ENCODE data around the gene LAMA4.
"Not testable (repeated sequence)": the region's sequence is repeated elsewhere in the genome, so short reads cannot be mapped to it uniquely, and the experiment has no call there.

The LAMA4 gene

DNA sequence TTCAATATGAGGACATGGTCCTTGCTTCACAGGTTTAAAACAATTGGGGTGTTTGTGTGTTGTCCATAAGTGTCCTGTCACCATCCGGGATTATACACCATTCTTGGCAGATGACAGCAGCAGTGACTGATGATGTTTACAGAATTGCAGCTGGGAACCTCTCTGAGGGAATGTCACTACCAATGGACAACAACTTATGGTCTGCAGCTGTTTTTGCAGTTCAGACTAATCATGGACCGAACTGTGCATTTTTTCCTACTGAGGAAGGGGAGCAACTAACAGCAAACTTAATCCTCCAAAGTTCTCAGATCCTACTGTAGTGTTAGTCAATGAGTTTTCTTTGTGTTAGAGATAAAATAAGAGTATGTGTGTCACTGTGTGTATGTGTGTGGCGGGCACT lies 140.9 kb downstream of the LAMA4 start:
- H3K27ac ChIP-seq: no peak overlapping the region
- no peaks in the 10 kb centered on the region for H3K36me3 ChIP-seq
- H3K4me1 ChIP-seq: no peaks in the 10 kb centered on the region

DNA sequence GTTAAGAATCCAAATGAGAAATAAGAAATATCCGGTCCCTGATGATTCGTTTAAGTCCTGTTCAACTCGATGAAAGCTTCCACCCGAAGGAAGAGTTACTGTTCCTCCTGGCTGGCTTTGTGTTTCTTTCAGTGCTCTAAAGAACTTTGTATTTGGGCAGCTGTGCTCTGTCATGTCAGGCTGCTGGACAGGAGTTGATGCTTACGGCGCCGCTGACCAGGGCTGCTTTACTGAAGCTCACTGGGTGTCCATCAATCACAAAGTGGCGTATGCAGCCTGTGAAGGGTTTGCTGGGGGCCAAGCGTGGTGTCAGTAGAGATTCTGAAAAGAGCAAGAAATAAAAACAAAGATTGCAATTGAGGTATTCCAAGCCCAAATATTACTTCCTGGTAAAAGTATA lies 145.1 kb downstream of the LAMA4 start:
- H3K9ac ChIP-seq: no peak overlapping the region
- no peak for TF ChIP-seq Cebpa-rat (IDR thresholded peaks at IDR 0.05)
- H3K27me3 ChIP-seq: no peaks in the 10 kb centered on the region
- H3K4me3 ChIP-seq: no peak overlapping the region
- no peaks in the 10 kb centered on the region for H3K36me3 ChIP-seq
- no peaks in the 10 kb centered on the region for H3K9me3 ChIP-seq
- H3K4me1 ChIP-seq: no peaks in the 10 kb centered on the region
- no peaks in the 10 kb centered on the region for H4K20me1 ChIP-seq
- no peak overlapping the region for H3K4me2 ChIP-seq
- no peak overlapping the region for H3K27ac ChIP-seq

More for the DNA sequence above, 140.9 kb downstream of the LAMA4 start:
- H4K20me1 ChIP-seq: no peaks in the 10 kb centered on the region
- H3K27me3 ChIP-seq: no peaks in the 10 kb centered on the region
- no peak for TF ChIP-seq Cebpa-rat (IDR thresholded peaks at IDR 0.05)
- H3K9me3 ChIP-seq: no peaks in the 10 kb centered on the region
- no peak overlapping the region for H3K4me2 ChIP-seq
- H3K9ac ChIP-seq: no peak overlapping the region
- H3K4me3 ChIP-seq: no peak overlapping the region

DNA sequence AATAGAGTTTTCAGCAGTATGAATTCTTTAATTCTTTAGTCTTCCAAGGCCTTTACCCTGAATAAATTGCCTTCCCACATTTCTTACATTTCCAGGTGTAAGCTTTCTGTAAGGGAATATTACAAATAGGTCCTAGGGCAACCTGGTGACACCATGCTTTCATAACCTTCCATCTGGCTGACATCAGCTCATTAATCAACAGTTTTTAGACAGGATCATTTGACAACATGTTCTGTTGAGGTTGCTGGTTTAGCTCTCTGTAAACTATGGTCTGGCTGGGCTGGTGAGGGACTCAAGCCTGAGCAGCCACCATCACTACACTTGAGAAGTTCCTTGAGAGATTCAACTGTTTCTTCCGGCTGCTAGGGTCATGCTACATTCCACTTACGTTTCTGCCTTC lies 147.8 kb downstream of the LAMA4 start:
- no peak for TF ChIP-seq Cebpa-rat (IDR thresholded peaks at IDR 0.05)
- H3K9ac ChIP-seq: no peak overlapping the region
- no peak overlapping the region for H3K4me3 ChIP-seq
- no peaks in the 10 kb centered on the region for H3K36me3 ChIP-seq
- H4K20me1 ChIP-seq: no peaks in the 10 kb centered on the region
- H3K4me1 ChIP-seq: no peaks in the 10 kb centered on the region
- no peak overlapping the region for H3K4me2 ChIP-seq
- H3K27me3 ChIP-seq: no peaks in the 10 kb centered on the region
- no peak overlapping the region for H3K27ac ChIP-seq
- no peaks in the 10 kb centered on the region for H3K9me3 ChIP-seq

DNA sequence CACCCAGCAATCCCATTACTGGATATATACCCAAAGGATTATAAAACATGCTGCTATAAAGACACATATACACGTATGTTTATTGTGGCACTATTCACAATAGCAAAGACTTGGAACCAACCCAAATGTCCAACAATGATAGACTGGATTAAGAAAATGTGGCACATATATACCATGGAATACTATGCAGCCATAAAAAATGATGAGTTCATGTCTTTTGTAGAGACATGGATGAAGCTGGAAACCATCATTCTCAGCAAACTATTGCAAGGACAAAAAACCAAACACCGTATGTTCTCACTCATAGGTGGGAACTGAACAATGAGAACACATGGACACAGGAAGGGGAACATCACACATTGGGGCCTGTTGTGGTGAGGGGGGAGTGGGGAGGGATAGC lies 148.3 kb downstream of the LAMA4 start:
- not testable (repeated sequence) for H4K20me1 ChIP-seq, H3K4me1 ChIP-seq, H3K9me3 ChIP-seq

DNA sequence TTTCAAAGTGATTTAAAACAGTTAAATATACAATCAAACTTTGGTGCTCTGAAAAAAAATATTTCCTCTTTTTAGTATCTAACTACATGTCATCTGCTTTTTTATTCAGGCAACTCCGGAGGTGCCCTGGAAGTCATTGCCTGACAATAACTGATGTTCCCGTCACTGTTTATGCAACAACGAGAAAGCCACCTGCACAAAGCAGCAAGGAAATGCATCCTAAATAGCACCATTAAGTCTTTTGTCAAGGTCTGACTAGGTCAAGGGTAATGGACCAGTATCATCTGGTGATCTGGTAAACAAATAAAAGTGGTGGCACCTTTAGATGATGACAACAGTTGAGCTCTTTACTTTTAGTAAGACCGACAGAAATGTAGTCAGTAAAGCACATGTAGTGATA lies 153.8 kb downstream of the LAMA4 start:
- Histone ChIP-seq H3K9me3 (no peaks in the 10 kb centered on the region), H3K4me2 (no peak overlapping the region), H3K4me3 (no peak overlapping the region), H3K27ac (no peak overlapping the region), H3K9ac (no peak overlapping the region), H3K4me1 (no peaks in the 10 kb centered on the region), H3K36me3 (peaks cover 5% of the 10 kb centered on the region; the same call in 1 of the 2 replicates), H4K20me1 (no peaks in the 10 kb centered on the region), H3K27me3 (no peaks in the 10 kb centered on the region)
- no peak for TF ChIP-seq Cebpa-rat (IDR thresholded peaks at IDR 0.05)

More for the DNA sequence above, 148.3 kb downstream of the LAMA4 start:
- not testable (repeated sequence) for H3K4me2 ChIP-seq, H3K36me3 ChIP-seq, H3K4me3 ChIP-seq, H3K27ac ChIP-seq, H3K27me3 ChIP-seq, H3K9ac ChIP-seq

DNA sequence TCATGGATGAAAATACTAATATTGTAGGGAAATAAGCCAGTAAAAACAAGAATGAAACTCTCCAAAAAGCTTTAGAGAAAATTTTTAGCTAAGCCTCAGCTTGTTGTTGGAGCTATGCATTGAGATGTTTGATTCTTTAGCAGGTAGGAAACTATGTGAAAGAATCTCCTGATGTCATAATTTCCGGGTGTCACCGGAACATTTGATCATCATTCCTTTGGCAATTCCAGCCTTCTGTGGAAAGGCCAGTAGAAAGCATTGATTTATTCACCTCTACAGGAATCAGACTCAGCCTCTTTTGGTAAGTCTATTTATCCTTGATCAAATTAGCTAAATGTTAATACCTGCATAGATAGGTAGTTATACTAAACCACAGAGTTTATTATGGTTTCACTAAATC lies 157.5 kb downstream of the LAMA4 start:
- H3K27ac ChIP-seq: no peak overlapping the region
- no peak overlapping the region for H3K9ac ChIP-seq
- H3K9me3 ChIP-seq: no peaks in the 10 kb centered on the region
- H3K4me1 ChIP-seq: no peaks in the 10 kb centered on the region
- H3K4me3 ChIP-seq: no peak overlapping the region
- H3K4me2 ChIP-seq: no peak overlapping the region
- no peaks in the 10 kb centered on the region for H3K27me3 ChIP-seq
- H3K36me3 ChIP-seq: peaks cover 5% of the 10 kb centered on the region; the same call in 1 of the 2 replicates
- TF ChIP-seq Cebpa-rat (IDR thresholded peaks at IDR 0.05): no peak
- H4K20me1 ChIP-seq: no peaks in the 10 kb centered on the region

DNA sequence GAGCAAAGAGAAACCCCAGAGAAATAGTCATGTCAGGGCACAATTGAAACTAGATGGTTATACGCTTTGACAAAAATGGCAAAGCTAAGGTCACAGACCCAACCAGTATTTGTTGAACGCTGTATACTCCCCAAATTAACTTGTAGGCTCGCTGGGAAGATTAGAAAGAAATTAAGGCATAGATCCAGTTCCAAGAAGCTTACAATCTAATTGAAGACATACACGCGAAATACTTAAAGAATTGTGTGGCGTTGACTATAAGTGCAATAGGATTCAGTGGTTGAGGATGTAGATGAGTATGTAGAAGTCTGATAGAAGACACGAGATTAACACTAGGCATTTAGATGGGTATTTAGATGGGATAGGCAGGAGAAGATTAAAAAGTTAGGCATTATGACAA lies 166.5 kb downstream of the LAMA4 start:
- H3K4me3 ChIP-seq: peak overlapping the region; percentile 87
- H3K27me3 ChIP-seq: no peaks in the 10 kb centered on the region
- H3K36me3 ChIP-seq: peaks cover 9% of the 10 kb centered on the region
- H3K4me2 ChIP-seq: peak overlapping the region; percentile 78
- no peaks in the 10 kb centered on the region for H3K9me3 ChIP-seq
- TF ChIP-seq Cebpa-rat (IDR thresholded peaks at IDR 0.05): no peak
- no peaks in the 10 kb centered on the region for H4K20me1 ChIP-seq
- H3K27ac ChIP-seq: no peak overlapping the region
- peak overlapping the region; percentile 87; the same call in 1 of the 2 replicates for H3K9ac ChIP-seq
- H3K4me1 ChIP-seq: peaks cover 16% of the 10 kb centered on the region

DNA sequence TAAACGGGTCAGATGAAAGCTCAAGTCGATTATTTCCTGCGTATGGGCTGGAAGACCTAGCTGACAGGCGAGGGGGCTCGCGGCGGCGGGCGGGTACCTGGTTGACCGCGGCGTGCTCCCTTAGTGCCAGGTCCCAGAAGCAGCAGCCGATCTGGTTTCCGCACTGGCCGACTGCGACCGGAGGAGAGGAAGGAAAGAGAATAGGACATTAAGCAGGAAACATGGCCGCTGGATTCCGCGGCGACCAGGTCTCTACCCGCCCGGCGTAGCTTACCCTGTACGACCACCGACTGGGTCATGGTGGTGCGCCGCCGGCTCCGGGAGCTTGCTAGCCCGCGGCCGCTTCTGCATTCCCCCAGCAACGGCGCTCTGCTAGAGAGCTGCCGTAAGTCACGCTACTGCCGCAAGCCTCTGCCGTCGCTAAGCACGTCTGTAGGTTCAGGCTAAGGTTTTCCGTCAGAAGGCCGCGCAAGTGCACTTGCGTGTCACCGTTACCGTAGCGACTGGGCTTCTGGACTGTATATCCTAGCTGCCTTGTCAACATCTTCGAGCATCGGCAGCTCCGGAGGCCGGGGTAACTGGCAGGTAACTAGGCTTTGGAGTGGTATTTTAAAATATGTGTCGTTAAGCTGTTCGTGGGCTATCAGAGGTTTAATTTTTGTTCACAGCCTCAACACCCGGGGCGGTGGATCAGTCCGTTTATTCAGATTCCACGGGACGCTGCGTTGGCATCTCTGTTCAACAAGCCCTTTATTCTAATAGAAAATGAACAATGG lies 167.0 kb downstream of the LAMA4 start, which contains the start of the genes FAM229B and TUBE1:
TSS of gene FAM229B (plus strand) at position 456 of the 776 bp plus-strand sequence. CDS start 11,693 bp downstream, outside the sequence.
TSS of gene TUBE1 (minus strand) at position 347 of the 776 bp plus-strand sequence. CDS start at position 299, 48 bp downstream.
- peaks cover 9% of the 10 kb centered on the region for H3K36me3 ChIP-seq
- no peak for TF ChIP-seq Cebpa-rat (IDR thresholded peaks at IDR 0.05)
- H3K9me3 ChIP-seq: no peaks in the 10 kb centered on the region
- no peaks in the 10 kb centered on the region for H4K20me1 ChIP-seq
- peaks cover 16% of the 10 kb centered on the region for H3K4me1 ChIP-seq
- peak within 1 kb of the TSS; percentile 87 for H3K4me3 ChIP-seq
- H3K4me2 ChIP-seq: peak within 1 kb of the TSS; percentile 78
- peak within 1 kb of the TSS; percentile 80 for H3K27ac ChIP-seq
- H3K9ac ChIP-seq: peak within 1 kb of the TSS; percentile 87
- H3K27me3 ChIP-seq: no peaks in the 10 kb centered on the region

DNA sequence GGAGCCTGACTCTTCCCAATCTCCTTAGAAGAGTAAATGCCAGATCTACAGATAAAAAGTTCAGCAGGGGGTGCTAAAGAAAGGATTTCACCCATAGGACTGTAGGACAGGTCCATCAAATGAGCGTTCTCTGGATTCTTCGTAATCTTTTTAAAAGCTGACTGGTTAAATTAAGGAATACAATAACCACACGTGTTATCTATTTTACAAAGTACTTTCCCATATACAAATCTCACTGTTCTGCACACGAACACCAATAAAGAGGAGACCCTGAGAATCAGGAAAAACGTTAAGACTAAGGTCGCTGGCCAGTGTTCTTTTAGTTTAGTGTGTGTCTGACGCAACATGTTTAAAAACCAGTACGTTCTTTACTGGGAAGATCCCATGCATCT lies 167.6 kb downstream of the LAMA4 start:
- Histone ChIP-seq H3K36me3 (peaks cover 9% of the 10 kb centered on the region), H3K27ac (peak overlapping the region; percentile 80), H3K27me3 (no peaks in the 10 kb centered on the region), H3K4me2 (peak overlapping the region; percentile 63), H3K9me3 (no peaks in the 10 kb centered on the region), H3K4me3 (peak overlapping the region; percentile 87), H3K4me1 (peaks cover 16% of the 10 kb centered on the region), H4K20me1 (no peaks in the 10 kb centered on the region), H3K9ac (peak overlapping the region; percentile 87)
- no peak for TF ChIP-seq Cebpa-rat (IDR thresholded peaks at IDR 0.05)

DNA sequence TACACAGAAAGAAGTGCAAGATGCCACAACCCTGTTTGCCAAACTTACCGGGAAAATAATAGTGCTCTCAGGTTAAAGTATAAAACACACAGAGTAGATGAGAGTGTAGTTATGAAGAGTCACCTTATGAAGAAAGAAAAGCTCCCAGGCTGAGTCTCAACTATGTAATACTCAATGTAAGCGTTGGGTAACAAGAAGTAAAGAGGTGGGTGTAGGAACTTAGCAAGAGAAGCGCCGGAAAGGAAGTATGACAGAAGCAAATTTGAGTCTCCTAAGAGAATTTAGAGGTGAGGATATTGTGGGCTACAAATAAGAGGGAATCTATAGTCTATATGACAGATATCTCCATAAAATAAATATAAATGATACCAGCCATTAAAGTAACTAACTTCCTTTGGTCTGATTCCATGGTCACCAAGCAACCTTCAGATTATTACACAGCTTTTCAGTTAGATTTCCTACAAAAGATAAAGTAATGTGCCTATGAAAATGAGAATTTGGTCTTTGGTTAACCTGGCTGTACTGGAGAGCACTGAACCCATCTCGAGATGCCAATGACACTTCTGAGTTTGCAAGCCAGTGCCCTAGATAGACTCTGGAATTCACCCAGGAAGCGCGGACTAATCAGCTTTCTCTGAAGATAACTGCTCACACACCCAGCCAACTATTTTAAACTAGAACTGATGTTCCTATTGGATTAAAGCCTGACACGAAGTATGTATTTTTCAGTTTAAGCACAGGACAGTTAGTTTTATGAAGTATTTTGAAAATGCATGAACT lies 168.9 kb downstream of the LAMA4 start:
- Histone ChIP-seq H3K36me3 (peaks cover 14% of the 10 kb centered on the region), H3K9ac (no peak overlapping the region), H3K4me2 (no peak overlapping the region), H3K27me3 (no peaks in the 10 kb centered on the region), H3K4me3 (no peak overlapping the region), H3K9me3 (no peaks in the 10 kb centered on the region), H3K27ac (no peak overlapping the region), H3K4me1 (peaks cover 16% of the 10 kb centered on the region), H4K20me1 (no peaks in the 10 kb centered on the region)
- no peak for TF ChIP-seq Cebpa-rat (IDR thresholded peaks at IDR 0.05)

All from BLaER1 (cell line).